ENCODE results near the gene AIFM2.

DNA sequence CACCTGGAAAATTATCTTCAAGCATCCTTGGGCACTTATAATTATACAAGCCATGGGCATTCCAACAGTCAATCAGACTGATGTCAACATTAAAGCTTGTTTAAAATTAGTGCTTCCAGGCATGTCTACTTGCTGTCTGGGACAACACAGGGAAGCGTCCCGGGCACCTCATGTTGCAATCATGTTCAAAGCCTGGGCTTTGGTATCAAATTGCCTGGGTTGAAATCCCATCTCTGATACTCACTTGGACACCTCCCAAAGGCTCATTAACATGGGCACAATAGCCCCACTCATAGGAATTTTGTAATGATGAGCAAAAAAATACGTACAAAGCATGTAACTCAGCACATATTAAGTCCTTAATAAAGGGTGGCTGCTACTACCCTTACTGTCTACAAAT is 14.4 kb downstream of the AIFM2 start:
- no peak for TF ChIP-seq EZH2phosphoT487 (IDR thresholded peaks at IDR 0.05; ENCODE audit: insufficient read depth, low read depth)
- no peak for TF ChIP-seq EZH2 (IDR thresholded peaks at IDR 0.05; ENCODE audit: insufficient read depth, poor library complexity, severe bottlenecking)

Data from GM23248 (cell line).